ENCODE results near the gene CCDC87. TPM values are rescaled to one million over a fixed set of nuclear protein-coding genes. Genes with fewer than 3 reads are reported as not detected.
A peak's percentile ranks its signal among the peaks of the same experiment; 100 is the strongest.

The CCDC87 gene
- total RNA-seq, 1 donor from 2014 or later, result 0.54 TPM

- H3K27me3 Mint-ChIP-seq (ENCODE audit: unreplicated experiment), result peaks cover 12% of the 10 kb centered on the region
- peak within 1 kb of the TSS; percentile 100 for H3K4me3 Mint-ChIP-seq (ENCODE audit: unreplicated experiment)
- H3K27ac Mint-ChIP-seq (ENCODE audit: unreplicated experiment), result peak within 1 kb of the TSS; percentile 100
- peak; percentile 91 for DNase-seq (ENCODE audit: low spot score)
- H3K36me3 Mint-ChIP-seq (ENCODE audit: low read depth, unreplicated experiment), result peaks cover 27% of the 10 kb centered on the region
- H3K4me1 Mint-ChIP-seq (ENCODE audit: unreplicated experiment), result peaks cover 54% of the 10 kb centered on the region
- TF ChIP-seq CTCF (IDR thresholded peaks at IDR 0.05; ENCODE audit: unreplicated experiment), result no peak
- no peaks in the 10 kb centered on the region for H3K9me3 Mint-ChIP-seq (ENCODE audit: unreplicated experiment)
Observed at GRCh38 chr11:66638177-66639065, 45.6 kb upstream of the CCDC87 start, which contains the start of gene RBM4. Gene RBM4 (plus strand): TSS chr11:66638703. CDS start chr11:66639712, 1,009 bp downstream.

DNA sequence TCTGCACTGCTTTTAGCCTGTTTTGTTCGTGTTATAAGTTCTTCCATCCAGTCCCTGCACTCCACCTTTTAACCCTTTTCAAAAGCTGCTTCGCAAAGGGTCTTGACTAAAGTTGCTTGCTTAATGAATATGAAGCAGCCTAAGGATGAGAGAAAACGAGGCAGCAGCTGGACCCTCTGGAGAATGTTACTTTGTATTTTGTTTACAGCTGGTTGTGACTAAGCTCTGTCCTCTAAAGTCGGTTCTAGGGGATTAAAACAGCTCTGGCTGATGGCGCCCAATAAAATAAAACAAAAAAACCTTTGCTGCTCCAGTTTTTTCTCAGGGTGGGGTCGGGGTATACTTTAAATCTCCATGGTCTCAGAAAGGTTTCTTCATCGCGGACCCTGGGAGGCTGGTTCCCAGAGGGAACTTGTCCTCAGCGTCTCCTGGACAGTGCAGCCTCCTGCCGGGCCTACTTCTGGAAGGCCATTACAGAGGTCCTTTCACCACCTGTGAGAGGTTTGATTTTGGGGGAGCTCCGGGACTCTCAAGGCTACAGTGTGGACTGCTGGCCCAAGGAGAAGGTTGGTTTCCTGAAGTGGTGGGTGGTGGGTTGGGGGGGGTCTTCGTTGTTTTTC lies 44.8 kb upstream of the CCDC87 start:
- peak; percentile 16 for DNase-seq (ENCODE audit: low spot score)
- Mint-ChIP-seq H3K27ac (ENCODE audit: unreplicated experiment) (peak overlapping the region; percentile 100), H3K9me3 (ENCODE audit: unreplicated experiment) (no peaks in the 10 kb centered on the region), H3K27me3 (ENCODE audit: unreplicated experiment) (peaks cover 6% of the 10 kb centered on the region), H3K36me3 (ENCODE audit: low read depth, unreplicated experiment) (peaks cover 20% of the 10 kb centered on the region), H3K4me3 (ENCODE audit: unreplicated experiment) (peak overlapping the region; percentile 100), H3K4me1 (ENCODE audit: unreplicated experiment) (peaks cover 46% of the 10 kb centered on the region)
- no peak for TF ChIP-seq CTCF (IDR thresholded peaks at IDR 0.05; ENCODE audit: unreplicated experiment)

GRCh38 chr11:66636411-66636810 lies 43.5 kb upstream of the CCDC87 start:
- no peak for TF ChIP-seq CTCF (IDR thresholded peaks at IDR 0.05; ENCODE audit: unreplicated experiment)
- H3K36me3 Mint-ChIP-seq (ENCODE audit: low read depth, unreplicated experiment), result peaks cover 12% of the 10 kb centered on the region
- no peak for DNase-seq (ENCODE audit: low spot score)
- peaks cover 35% of the 10 kb centered on the region for H3K4me1 Mint-ChIP-seq (ENCODE audit: unreplicated experiment)
- no peaks in the 10 kb centered on the region for H3K9me3 Mint-ChIP-seq (ENCODE audit: unreplicated experiment)
- H3K27me3 Mint-ChIP-seq (ENCODE audit: unreplicated experiment), result peaks cover 6% of the 10 kb centered on the region
- no peak overlapping the region for H3K27ac Mint-ChIP-seq (ENCODE audit: unreplicated experiment)
- H3K4me3 Mint-ChIP-seq (ENCODE audit: unreplicated experiment), result no peak overlapping the region

DNA sequence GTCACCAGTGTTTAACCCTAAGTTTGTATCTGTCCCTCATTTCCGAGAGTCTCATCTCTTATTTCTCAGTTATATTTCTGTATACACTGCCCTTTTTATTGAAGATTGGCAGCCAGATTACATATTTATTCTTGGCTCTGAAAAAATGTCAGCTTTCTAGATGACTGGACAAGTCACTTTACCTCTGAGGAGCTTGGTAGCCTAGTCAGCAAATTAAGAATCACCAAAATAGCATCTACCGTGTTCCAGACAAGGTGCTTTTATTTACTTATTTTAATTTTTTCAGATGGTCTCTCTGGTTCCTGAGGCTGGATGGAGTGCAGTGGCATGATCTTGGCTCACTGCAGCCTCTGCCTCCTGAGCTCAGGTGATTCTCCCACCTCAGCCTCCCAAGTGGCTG lies 40.1 kb upstream of the CCDC87 start:
- H3K27me3 Mint-ChIP-seq (ENCODE audit: unreplicated experiment), result peaks cover 5% of the 10 kb centered on the region
- TF ChIP-seq CTCF (IDR thresholded peaks at IDR 0.05; ENCODE audit: unreplicated experiment), result no peak
- H3K36me3 Mint-ChIP-seq (ENCODE audit: low read depth, unreplicated experiment), result peaks cover 19% of the 10 kb centered on the region
- H3K9me3 Mint-ChIP-seq (ENCODE audit: unreplicated experiment), result no peaks in the 10 kb centered on the region
- no peak for DNase-seq (ENCODE audit: low spot score)
- peaks cover 10% of the 10 kb centered on the region for H3K4me1 Mint-ChIP-seq (ENCODE audit: unreplicated experiment)
- no peak overlapping the region for H3K4me3 Mint-ChIP-seq (ENCODE audit: unreplicated experiment)
- no peak overlapping the region for H3K27ac Mint-ChIP-seq (ENCODE audit: unreplicated experiment)

GRCh38 chr11:66631883-66632282 lies 39.0 kb upstream of the CCDC87 start:
- DNase-seq (ENCODE audit: low spot score), result no peak
- Mint-ChIP-seq H3K9me3 (ENCODE audit: unreplicated experiment) (no peaks in the 10 kb centered on the region), H3K36me3 (ENCODE audit: low read depth, unreplicated experiment) (peaks cover 29% of the 10 kb centered on the region)

More at GRCh38 chr11:66631883-66632282, 39.0 kb upstream of the CCDC87 start:
- TF ChIP-seq CTCF (IDR thresholded peaks at IDR 0.05; ENCODE audit: unreplicated experiment), result no peak
- Mint-ChIP-seq H3K27me3 (ENCODE audit: unreplicated experiment) (peaks cover 4% of the 10 kb centered on the region), H3K4me1 (ENCODE audit: unreplicated experiment) (peaks cover 4% of the 10 kb centered on the region), H3K27ac (ENCODE audit: unreplicated experiment) (no peak overlapping the region), H3K4me3 (ENCODE audit: unreplicated experiment) (no peak overlapping the region)

Measured in endothelial cell (in vitro differentiated cells).